WTC11 (cell line): ENCODE measurements around the gene RPS27. TPM values are rescaled to one million over a fixed set of nuclear protein-coding genes. Genes with fewer than 3 reads are reported as not detected.

Experiments used
- ATAC-seq: fragments of 200-7000 bp; cut with Tn5 transposase; 2 replicates; pipeline ENCODE4 v1.10.0; 2021; ENCODE audit warnings: mild to moderate bottlenecking, moderate library complexity
- CTCF ChIA-PET: fragments of 300-600 bp; sonication (Branson Sonifier 250); formaldehyde crosslinking; loops from one replicate; lab custom pipeline; 2021; ENCODE audit warnings: antibody characterized with exemption; lab: Charles Lee
- POLR2A ChIA-PET: fragments of 350-600 bp; sonication (Branson Sonifier 250); formaldehyde crosslinking; loops from one replicate; lab custom pipeline; 2021; ENCODE audit warnings: antibody characterized with exemption; lab: Charles Lee
- DNase-seq: peaks from one replicate; pipeline ENCODE4 v3.0.0; 2021; ENCODE audit warnings: low spot score
- H3K27ac Mint-ChIP-seq: 2 replicates; pipeline ENCODE4 v1.8.0; 2021; ENCODE audit warnings: mixed read lengths
- H3K27me3 Mint-ChIP-seq: 2 replicates; pipeline ENCODE4 v1.8.0; 2021; ENCODE audit warnings: low read depth, mild to moderate bottlenecking, moderate library complexity, mixed read lengths
- H3K36me3 Mint-ChIP-seq: 2 replicates; pipeline ENCODE4 v1.8.0; 2021; ENCODE audit warnings: mixed read lengths
- H3K4me1 Mint-ChIP-seq: 2 replicates; pipeline ENCODE4 v1.8.0; 2022; ENCODE audit warnings: mixed read lengths
- H3K4me3 Mint-ChIP-seq: 2 replicates; pipeline ENCODE4 v1.8.0; 2021; ENCODE audit warnings: mild to moderate bottlenecking, moderate library complexity, mixed read lengths
- H3K9me3 Mint-ChIP-seq: 2 replicates; pipeline ENCODE4 v1.8.0; 2021; ENCODE audit warnings: mixed read lengths
- CBFB ChIP-seq: sonication (generic); formaldehyde crosslinking; IDR thresholded peaks from 2 replicates; pipeline ENCODE4 v1.8.1; 2022; ENCODE audit warnings: mild to moderate bottlenecking, low read depth, missing genetic modification reagents
- CREB1 ChIP-seq: sonication (generic); formaldehyde crosslinking; IDR thresholded peaks from 2 replicates; pipeline ENCODE4 v1.8.0; 2023; ENCODE audit warnings: mild to moderate bottlenecking, missing genetic modification reagents
- CREM ChIP-seq: sonication (generic); formaldehyde crosslinking; IDR thresholded peaks from 2 replicates; pipeline ENCODE4 v1.8.1; 2022; ENCODE audit warnings: mild to moderate bottlenecking, missing genetic modification reagents, moderate library complexity
- ELF4 ChIP-seq: sonication (generic); formaldehyde crosslinking; IDR thresholded peaks from 2 replicates; pipeline ENCODE4 v1.8.1; 2022; ENCODE audit warnings: low read depth, mild to moderate bottlenecking, moderate library complexity, missing genetic modification reagents
- FOXP4 ChIP-seq: sonication (generic); formaldehyde crosslinking; IDR thresholded peaks from 2 replicates; pipeline ENCODE4 v1.8.0; 2022; ENCODE audit warnings: mild to moderate bottlenecking, missing genetic modification reagents
- IRF1 ChIP-seq: sonication (generic); formaldehyde crosslinking; IDR thresholded peaks from 2 replicates; pipeline ENCODE4 v1.8.0; 2023; ENCODE audit warnings: missing genetic modification reagents
- JAZF1 ChIP-seq: fragments of 250-450 bp; sonication (Bioruptor Pico); IDR thresholded peaks from 2 replicates; pipeline ENCODE4 v1.9.0; 2021; ENCODE audit warnings: moderate library complexity, mild to moderate bottlenecking, inconsistent platforms
- NFATC4 ChIP-seq: fragments of 250-450 bp; sonication (Bioruptor Pico); IDR thresholded peaks from 2 replicates; pipeline ENCODE4 v1.9.0; 2021; ENCODE audit warnings: mild to moderate bottlenecking
- NFE2L1 ChIP-seq: sonication (generic); formaldehyde crosslinking; IDR thresholded peaks from 2 replicates; pipeline ENCODE4 v1.8.1; 2023; ENCODE audit warnings: missing genetic modification reagents
- NR1H2 ChIP-seq: sonication (generic); formaldehyde crosslinking; IDR thresholded peaks from 2 replicates; pipeline ENCODE4 v1.9.0; 2021; ENCODE audit warnings: mild to moderate bottlenecking, moderate library complexity, missing genetic modification reagents
- PRRX2 ChIP-seq: fragments of 250-450 bp; sonication (Bioruptor Pico); IDR thresholded peaks from 2 replicates; pipeline ENCODE4 v1.8.0; 2021; ENCODE audit warnings: mild to moderate bottlenecking
- RORB ChIP-seq: fragments of 250-450 bp; sonication (Bioruptor Pico); IDR thresholded peaks from 2 replicates; pipeline ENCODE4 v1.9.0; 2021; ENCODE audit warnings: mild to moderate bottlenecking
- SOX15 ChIP-seq: fragments of 250-450 bp; sonication (Bioruptor Pico); IDR thresholded peaks from 2 replicates; pipeline ENCODE4 v1.9.0; 2021; ENCODE audit warnings: mild to moderate bottlenecking
- ZBTB43 ChIP-seq: sonication (generic); formaldehyde crosslinking; IDR thresholded peaks from 2 replicates; pipeline ENCODE4 v1.8.1; 2023; ENCODE audit warnings: mild to moderate bottlenecking, missing genetic modification reagents
- ZMAT4 ChIP-seq: fragments of 250-450 bp; sonication (Bioruptor Pico); IDR thresholded peaks from 2 replicates; pipeline ENCODE4 v1.9.0; 2021; ENCODE audit warnings: mild to moderate bottlenecking
- ZNF219 ChIP-seq: sonication (generic); formaldehyde crosslinking; IDR thresholded peaks from 2 replicates; pipeline ENCODE4 v1.8.0; 2023; ENCODE audit warnings: missing genetic modification reagents, mild to moderate bottlenecking, borderline replicate concordance
- ZNF281 ChIP-seq: sonication (generic); formaldehyde crosslinking; IDR thresholded peaks from 2 replicates; pipeline ENCODE4 v1.8.0; 2023; ENCODE audit warnings: mild to moderate bottlenecking, missing genetic modification reagents
- ZNF416 ChIP-seq: fragments of 250-450 bp; sonication (Bioruptor Pico); IDR thresholded peaks from 2 replicates; pipeline ENCODE4 v1.9.0; 2021; ENCODE audit warnings: mild to moderate bottlenecking, inconsistent platforms
- total RNA-seq: library from RNA; stranded (reverse); gene quantifications from 3 replicates; pipeline ENCODE4 v1.2.3, GENCODE V29; 2021
- TF ChIP-seq, protein P1 (sequence below): sonication (generic); formaldehyde crosslinking; IDR thresholded peaks from 2 replicates; pipeline ENCODE4 v1.8.0; 2022; ENCODE audit warnings: mild to moderate bottlenecking, missing genetic modification reagents
- TF ChIP-seq, protein P2 (sequence below): sonication (generic); formaldehyde crosslinking; IDR thresholded peaks from 2 replicates; pipeline ENCODE4 v1.8.0; 2022; ENCODE audit warnings: mild to moderate bottlenecking, missing genetic modification reagents
- TF ChIP-seq, protein P3 (sequence below): fragments of 200-600 bp; IDR thresholded peaks from 2 replicates; pipeline ENCODE4 v1.8.0; 2022; ENCODE audit warnings: antibody characterized with exemption

RPS27 gene
- total RNA-seq, 1 experiment from 2014 or later = 2,141 TPM

DNA sequence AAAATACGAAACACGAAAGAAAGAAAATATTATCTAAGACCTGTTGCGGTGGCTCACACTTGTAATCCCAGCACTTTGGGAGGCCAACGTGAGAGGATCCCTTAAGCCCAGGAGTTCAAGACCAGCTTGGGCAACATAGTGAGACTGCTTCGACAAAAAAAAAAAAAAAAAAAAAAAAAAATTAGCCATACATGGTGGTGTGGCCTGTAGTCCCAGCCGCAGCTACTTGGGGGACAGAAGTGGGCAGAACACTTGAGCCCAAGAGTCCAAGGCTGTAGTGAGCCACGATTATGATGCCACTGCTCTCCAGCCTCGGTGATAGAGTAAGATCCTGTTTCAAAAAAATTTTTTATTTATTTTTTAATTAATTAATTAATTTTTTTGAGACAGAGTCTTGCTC, 2.9 kb upstream of the RPS27 start (continued):
- TF ChIP-seq CBFB (CRISPR knock-in tag) (no peak), CREM (CRISPR knock-in tag) (no peak), ZNF219 (CRISPR knock-in tag) (no peak), CREB1 (no peak), PRRX2 (CRISPR knock-in tag) (no peak), NFATC4 (no peak), ZBTB43 (no peak), SOX15 (CRISPR knock-in tag) (no peak), ZNF281 (no peak), IRF1 (CRISPR knock-in tag) (no peak), NFE2L1 (CRISPR knock-in tag) (no peak)
- TF ChIP-seq, protein P1, sequence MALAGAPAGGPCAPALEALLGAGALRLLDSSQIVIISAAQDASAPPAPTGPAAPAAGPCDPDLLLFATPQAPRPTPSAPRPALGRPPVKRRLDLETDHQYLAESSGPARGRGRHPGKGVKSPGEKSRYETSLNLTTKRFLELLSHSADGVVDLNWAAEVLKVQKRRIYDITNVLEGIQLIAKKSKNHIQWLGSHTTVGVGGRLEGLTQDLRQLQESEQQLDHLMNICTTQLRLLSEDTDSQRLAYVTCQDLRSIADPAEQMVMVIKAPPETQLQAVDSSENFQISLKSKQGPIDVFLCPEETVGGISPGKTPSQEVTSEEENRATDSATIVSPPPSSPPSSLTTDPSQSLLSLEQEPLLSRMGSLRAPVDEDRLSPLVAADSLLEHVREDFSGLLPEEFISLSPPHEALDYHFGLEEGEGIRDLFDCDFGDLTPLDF (CRISPR knock-in tag) = no peak
- TF ChIP-seq, protein P2, sequence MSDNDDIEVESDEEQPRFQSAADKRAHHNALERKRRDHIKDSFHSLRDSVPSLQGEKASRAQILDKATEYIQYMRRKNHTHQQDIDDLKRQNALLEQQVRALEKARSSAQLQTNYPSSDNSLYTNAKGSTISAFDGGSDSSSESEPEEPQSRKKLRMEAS (CRISPR knock-in tag) = no peak

DNA sequence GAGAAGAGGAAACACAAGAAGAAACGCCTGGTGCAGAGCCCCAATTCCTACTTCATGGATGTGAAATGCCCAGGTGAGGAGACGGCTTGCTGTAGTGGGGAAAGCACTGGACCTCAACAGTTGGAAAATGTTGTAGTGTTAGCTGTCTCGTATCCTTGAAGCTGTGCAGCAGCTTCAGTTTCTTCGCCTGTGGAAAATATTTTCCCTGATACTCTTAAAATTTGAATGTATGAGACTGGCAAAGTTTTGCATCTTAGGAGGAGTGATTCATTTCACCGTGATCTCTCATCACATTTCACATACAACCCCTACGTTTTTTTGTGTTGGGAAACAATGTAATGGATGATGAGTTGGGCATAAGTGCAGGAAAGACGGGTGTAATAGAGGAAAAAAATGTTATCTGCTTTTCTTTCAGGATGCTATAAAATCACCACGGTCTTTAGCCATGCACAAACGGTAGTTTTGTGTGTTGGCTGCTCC, 629 bp downstream of the RPS27 start:
- ATAC-seq (no peak), DNase-seq (no peak)
- H3K27ac Mint-ChIP-seq = peak overlapping the region; percentile 98
- TF ChIP-seq NR1H2 (0 out of 2 replicates have a peak, but pooled peaks have one; percentile 4), ZNF416 (0 out of 2 replicates have a peak, but pooled peaks have one; percentile 5), NFE2L1 (CRISPR knock-in tag) (no peak)
- peaks cover 6% of the 10 kb centered on the region for H3K9me3 Mint-ChIP-seq
- POLR2A ChIA-PET = interaction anchor here (0.6 to 2.2 kb wide), 10 partner anchors 8 to 333 kb away, joined by 3 to 23 read pairs (median 4); partner anchors contain the start of genes CREB3L4, GATAD2B, JTB and SLC39A1
- CTCF ChIA-PET = interaction anchor here (1.1 kb wide), 1 partner anchor 14 kb away, joined by 6 read pairs; the partner anchor contains the start of gene JTB
- peaks cover 29% of the 10 kb centered on the region for H3K4me1 Mint-ChIP-seq
- H3K36me3 Mint-ChIP-seq = peaks cover 50% of the 10 kb centered on the region
- no peaks in the 10 kb centered on the region for H3K27me3 Mint-ChIP-seq
- peak overlapping the region; percentile 97 for H3K4me3 Mint-ChIP-seq

DNA sequence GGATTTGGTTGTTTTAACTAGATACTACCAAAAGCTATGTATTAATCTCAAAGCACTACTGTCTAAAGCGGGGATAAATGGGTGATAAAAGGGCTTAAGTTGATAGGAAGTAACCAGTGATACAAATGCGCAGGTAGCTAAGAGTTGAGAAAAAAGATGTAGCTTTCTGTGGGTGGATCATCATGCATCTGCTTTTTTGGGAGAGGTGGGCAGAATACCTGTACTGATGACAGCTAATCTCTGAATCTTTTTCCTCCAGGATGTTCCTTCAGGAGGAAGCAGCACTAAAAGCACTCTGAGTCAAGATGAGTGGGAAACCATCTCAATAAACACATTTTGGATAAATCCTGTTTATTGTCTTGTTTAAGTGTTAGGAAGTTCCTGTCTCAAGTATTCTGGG, 1.2 kb downstream of the RPS27 start:
- Mint-ChIP-seq H3K4me1 (peaks cover 24% of the 10 kb centered on the region), H3K4me3 (peak overlapping the region; percentile 97), H3K9me3 (peaks cover 6% of the 10 kb centered on the region), H3K27ac (peak overlapping the region; percentile 98), H3K36me3 (peaks cover 53% of the 10 kb centered on the region), H3K27me3 (no peaks in the 10 kb centered on the region)
- CTCF ChIA-PET = no interaction called here
- ATAC-seq (no peak), DNase-seq (no peak)
- POLR2A ChIA-PET = interaction anchor here (0.6 to 1.7 kb wide), 2 partner anchors 9 to 69 kb away, joined by 3 to 8 read pairs; partner anchors contain the start of gene GATAD2B
- TF ChIP-seq FOXP4 = no peak
- TF ChIP-seq ELF4 = no peak
- TF ChIP-seq, protein P3, sequence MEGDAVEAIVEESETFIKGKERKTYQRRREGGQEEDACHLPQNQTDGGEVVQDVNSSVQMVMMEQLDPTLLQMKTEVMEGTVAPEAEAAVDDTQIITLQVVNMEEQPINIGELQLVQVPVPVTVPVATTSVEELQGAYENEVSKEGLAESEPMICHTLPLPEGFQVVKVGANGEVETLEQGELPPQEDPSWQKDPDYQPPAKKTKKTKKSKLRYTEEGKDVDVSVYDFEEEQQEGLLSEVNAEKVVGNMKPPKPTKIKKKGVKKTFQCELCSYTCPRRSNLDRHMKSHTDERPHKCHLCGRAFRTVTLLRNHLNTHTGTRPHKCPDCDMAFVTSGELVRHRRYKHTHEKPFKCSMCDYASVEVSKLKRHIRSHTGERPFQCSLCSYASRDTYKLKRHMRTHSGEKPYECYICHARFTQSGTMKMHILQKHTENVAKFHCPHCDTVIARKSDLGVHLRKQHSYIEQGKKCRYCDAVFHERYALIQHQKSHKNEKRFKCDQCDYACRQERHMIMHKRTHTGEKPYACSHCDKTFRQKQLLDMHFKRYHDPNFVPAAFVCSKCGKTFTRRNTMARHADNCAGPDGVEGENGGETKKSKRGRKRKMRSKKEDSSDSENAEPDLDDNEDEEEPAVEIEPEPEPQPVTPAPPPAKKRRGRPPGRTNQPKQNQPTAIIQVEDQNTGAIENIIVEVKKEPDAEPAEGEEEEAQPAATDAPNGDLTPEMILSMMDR = no peak
- TF ChIP-seq ZNF219 (CRISPR knock-in tag) = no peak
- no peak for TF ChIP-seq CREM (CRISPR knock-in tag)
- peak; percentile 58; the same call in 1 of the 2 replicates for TF ChIP-seq ZMAT4 (CRISPR knock-in tag)
- 0 out of 2 replicates have a peak, but pooled peaks have one; percentile 62 for TF ChIP-seq PRRX2 (CRISPR knock-in tag)
- peak; percentile 6; the same call in 1 of the 2 replicates for TF ChIP-seq JAZF1
- TF ChIP-seq, protein P1 (CRISPR knock-in tag) = no peak
- 0 out of 2 replicates have a peak, but pooled peaks have one; percentile 11 for TF ChIP-seq ZNF416
- TF ChIP-seq RORB (CRISPR knock-in tag) = peak; percentile 22; the same call in 1 of the 2 replicates
